ENCODE data around the gene DMPK. TPM values are rescaled to one million over a fixed set of nuclear protein-coding genes. Genes with fewer than 3 reads are reported as not detected.

DMPK gene
- total RNA-seq = 29.0 TPM

GRCh38 chr19:45782162-45782691, at the start of gene DMPK:
Gene DMPK (minus strand): TSS chr19:45782490. CDS start chr19:45782352, 138 bp downstream.
- intact Hi-C loops (cut with DNase I) = no loop called here

GRCh38 chr19:45828945-45829344, 46.7 kb upstream of the DMPK start:
- Histone ChIP-seq H3K27me3 (no peaks in the 10 kb centered on the region), H3K36me3 (peaks cover 3 to 84% of the 10 kb centered on the region in 2 donors), H3K4me3 (no peak overlapping the region), H3K9me3 (no peaks in the 10 kb centered on the region), H3K4me1 (no peaks in the 10 kb centered on the region), H3K27ac (no peak overlapping the region)
- no peak for TF ChIP-seq POLR2A (IDR thresholded peaks at IDR 0.05)
- intact Hi-C loops (cut with DNase I) = no loop called here
- DNase-seq (ENCODE audit: extremely low spot score in 2 of 2) = peak in 1 of 2 donors; percentile 76

More at GRCh38 chr19:45782162-45782691, at the start of gene DMPK:
- Histone ChIP-seq H3K27ac (peak within 1 kb of the TSS; percentile 90), H3K36me3 (peaks cover 0 to 32% of the 10 kb centered on the region in 2 donors), H3K27me3 (no peaks in the 10 kb centered on the region), H3K9me3 (no peaks in the 10 kb centered on the region), H3K4me3 (peak within 1 kb of the TSS; percentile 46 to 67), H3K4me1 (peaks cover 73% of the 10 kb centered on the region)
- no peak for TF ChIP-seq POLR2AphosphoS5 (IDR thresholded peaks at IDR 0.05; ENCODE audit: insufficient read depth in 1 of 2, low read depth in 1 of 2)
- no peak for TF ChIP-seq POLR2A (IDR thresholded peaks at IDR 0.05)
- no peak for TF ChIP-seq CTCF (IDR thresholded peaks at IDR 0.05)
- DNase-seq (ENCODE audit: extremely low spot score in 2 of 2) = no peak

GRCh38 chr19:45828523-45828922, 46.2 kb upstream of the DMPK start:
- Histone ChIP-seq H3K4me1 (no peaks in the 10 kb centered on the region), H3K9me3 (no peaks in the 10 kb centered on the region), H3K27ac (no peak overlapping the region), H3K4me3 (no peak overlapping the region), H3K36me3 (peaks cover 3 to 79% of the 10 kb centered on the region in 2 donors), H3K27me3 (no peaks in the 10 kb centered on the region)
- intact Hi-C loops (cut with DNase I) = no loop called here
- DNase-seq (ENCODE audit: extremely low spot score in 2 of 2) = no peak
- TF ChIP-seq POLR2A (IDR thresholded peaks at IDR 0.05) (no peak), POLR2AphosphoS5 (IDR thresholded peaks at IDR 0.05; ENCODE audit: insufficient read depth in 1 of 2, low read depth in 1 of 2) (no peak), CTCF (IDR thresholded peaks at IDR 0.05) (no peak)

- intact Hi-C loops (cut with DNase I) = no loop called here
- Histone ChIP-seq H3K4me1 (no peaks in the 10 kb centered on the region), H3K9me3 (no peaks in the 10 kb centered on the region), H3K27ac (no peak overlapping the region), H3K36me3 (peaks cover 3 to 77% of the 10 kb centered on the region in 2 donors), H3K27me3 (no peaks in the 10 kb centered on the region), H3K4me3 (no peak overlapping the region)
- DNase-seq (ENCODE audit: extremely low spot score in 2 of 2) = no peak
- no peak for TF ChIP-seq POLR2A (IDR thresholded peaks at IDR 0.05)
- no peak for TF ChIP-seq POLR2AphosphoS5 (IDR thresholded peaks at IDR 0.05; ENCODE audit: insufficient read depth in 1 of 2, low read depth in 1 of 2)
- no peak for TF ChIP-seq CTCF (IDR thresholded peaks at IDR 0.05)
Observed at GRCh38 chr19:45827459-45828093, 45.3 kb upstream of the DMPK start.

DNA sequence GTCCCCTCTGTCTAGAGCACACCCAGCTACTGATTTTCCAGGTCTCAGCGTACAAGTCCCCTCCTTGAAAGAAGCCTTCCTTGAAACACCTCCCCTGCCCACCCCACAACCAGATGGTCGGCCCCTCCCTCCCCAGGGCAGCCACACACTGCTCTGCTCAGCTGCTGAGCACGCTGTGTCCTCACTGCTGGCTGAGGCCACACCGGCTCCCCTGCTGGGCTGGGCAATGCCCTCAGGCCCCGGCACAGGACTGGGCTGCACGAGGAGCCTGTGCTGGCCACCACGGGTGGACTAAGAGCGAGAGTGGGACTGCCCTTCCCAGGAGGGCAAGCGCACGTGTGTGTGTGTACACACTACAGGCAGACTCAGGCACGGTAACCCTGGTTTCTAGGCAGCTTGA, 44.6 kb upstream of the DMPK start:
- no peak overlapping the region for H3K4me3 ChIP-seq
- TF ChIP-seq POLR2AphosphoS5 (IDR thresholded peaks at IDR 0.05; ENCODE audit: insufficient read depth in 1 of 2, low read depth in 1 of 2) (no peak), CTCF (IDR thresholded peaks at IDR 0.05) (no peak), POLR2A (IDR thresholded peaks at IDR 0.05) (no peak)
- intact Hi-C loops (cut with DNase I) = no loop called here
- no peak overlapping the region for H3K27ac ChIP-seq
- peaks cover 3 to 75% of the 10 kb centered on the region in 2 donors for H3K36me3 ChIP-seq
- no peaks in the 10 kb centered on the region for H3K9me3 ChIP-seq
- no peak for DNase-seq (ENCODE audit: extremely low spot score in 2 of 2)
- no peaks in the 10 kb centered on the region for H3K27me3 ChIP-seq
- no peaks in the 10 kb centered on the region for H3K4me1 ChIP-seq
